ENCODE measurements around the gene GK2. TPM values are rescaled to one million over a fixed set of nuclear protein-coding genes. Genes with fewer than 3 reads are reported as not detected.

The GK2 gene
- total RNA-seq (2012; rRNA removed): not detected in 2 replicates

- no peaks in the 10 kb centered on the region for H3K27me3 ChIP-seq (ENCODE audit: control insufficient read depth, insufficient read depth, low read length)
- H3K4me1 ChIP-seq (ENCODE audit: control insufficient read depth, insufficient read depth, low read length): no peaks in the 10 kb centered on the region
- no peak within 1 kb of the TSS for H3K4me3 ChIP-seq (ENCODE audit: low read length)
- H3K36me3 ChIP-seq (ENCODE audit: insufficient read depth, low read length): no peaks in the 10 kb centered on the region
- H3K9me3 ChIP-seq (replicated peaks; ENCODE audit: low read length): no peaks in the 10 kb centered on the region
- H3K9ac ChIP-seq (ENCODE audit: low read depth, low read length): no peak within 1 kb of the TSS
- no peak within 1 kb of the TSS for H3K4me2 ChIP-seq (ENCODE audit: low read length)
These were observed at the start of gene GK2 for GRCh38 chr4:79408063-79408462. GK2 (minus strand) TSS chr4:79408228; CDS start chr4:79408200, 28 bp downstream.

GRCh38 chr4:79455216-79455615 is 47.2 kb upstream of the GK2 start:
- Histone ChIP-seq H3K9me3 (replicated peaks; ENCODE audit: low read length) (no peaks in the 10 kb centered on the region), H3K4me1 (ENCODE audit: control insufficient read depth, insufficient read depth, low read length) (no peaks in the 10 kb centered on the region), H3K27me3 (ENCODE audit: control insufficient read depth, insufficient read depth, low read length) (no peaks in the 10 kb centered on the region)

GRCh38 chr4:79454656-79455055 is 46.6 kb upstream of the GK2 start:
- H3K4me3 ChIP-seq (ENCODE audit: low read length): no peak overlapping the region

More at GRCh38 chr4:79455216-79455615, 47.2 kb upstream of the GK2 start:
- Histone ChIP-seq H3K4me3 (ENCODE audit: low read length) (no peak overlapping the region), H3K9ac (ENCODE audit: low read depth, low read length) (no peak overlapping the region), H3K4me2 (ENCODE audit: low read length) (no peak overlapping the region), H3K36me3 (ENCODE audit: insufficient read depth, low read length) (no peaks in the 10 kb centered on the region)

GRCh38 chr4:79450053-79450452 is 42.0 kb upstream of the GK2 start:
- Histone ChIP-seq H3K27me3 (ENCODE audit: control insufficient read depth, insufficient read depth, low read length) (no peaks in the 10 kb centered on the region), H3K9ac (ENCODE audit: low read depth, low read length) (no peak overlapping the region), H3K4me3 (ENCODE audit: low read length) (no peak overlapping the region), H3K4me2 (ENCODE audit: low read length) (no peak overlapping the region), H3K36me3 (ENCODE audit: insufficient read depth, low read length) (no peaks in the 10 kb centered on the region), H3K4me1 (ENCODE audit: control insufficient read depth, insufficient read depth, low read length) (no peaks in the 10 kb centered on the region), H3K9me3 (replicated peaks; ENCODE audit: low read length) (no peaks in the 10 kb centered on the region)

More at GRCh38 chr4:79454656-79455055, 46.6 kb upstream of the GK2 start:
- no peaks in the 10 kb centered on the region for H3K36me3 ChIP-seq (ENCODE audit: insufficient read depth, low read length)
- H3K27me3 ChIP-seq (ENCODE audit: control insufficient read depth, insufficient read depth, low read length): no peaks in the 10 kb centered on the region
- no peak overlapping the region for H3K4me2 ChIP-seq (ENCODE audit: low read length)
- no peaks in the 10 kb centered on the region for H3K9me3 ChIP-seq (replicated peaks; ENCODE audit: low read length)
- no peaks in the 10 kb centered on the region for H3K4me1 ChIP-seq (ENCODE audit: control insufficient read depth, insufficient read depth, low read length)
- no peak overlapping the region for H3K9ac ChIP-seq (ENCODE audit: low read depth, low read length)

GRCh38 chr4:79446145-79446544 is 38.1 kb upstream of the GK2 start:
- Histone ChIP-seq H3K27me3 (ENCODE audit: control insufficient read depth, insufficient read depth, low read length) (no peaks in the 10 kb centered on the region), H3K4me3 (ENCODE audit: low read length) (no peak overlapping the region), H3K4me1 (ENCODE audit: control insufficient read depth, insufficient read depth, low read length) (no peaks in the 10 kb centered on the region), H3K9ac (ENCODE audit: low read depth, low read length) (no peak overlapping the region), H3K9me3 (replicated peaks; ENCODE audit: low read length) (no peaks in the 10 kb centered on the region), H3K4me2 (ENCODE audit: low read length) (no peak overlapping the region), H3K36me3 (ENCODE audit: insufficient read depth, low read length) (no peaks in the 10 kb centered on the region)

GRCh38 chr4:79445371-79445781 is 37.3 kb upstream of the GK2 start:
- Histone ChIP-seq H3K27me3 (ENCODE audit: control insufficient read depth, insufficient read depth, low read length) (no peaks in the 10 kb centered on the region), H3K36me3 (ENCODE audit: insufficient read depth, low read length) (no peaks in the 10 kb centered on the region), H3K4me1 (ENCODE audit: control insufficient read depth, insufficient read depth, low read length) (no peaks in the 10 kb centered on the region), H3K9me3 (replicated peaks; ENCODE audit: low read length) (no peaks in the 10 kb centered on the region), H3K4me2 (ENCODE audit: low read length) (no peak overlapping the region), H3K9ac (ENCODE audit: low read depth, low read length) (no peak overlapping the region), H3K4me3 (ENCODE audit: low read length) (no peak overlapping the region)

GRCh38 chr4:79442422-79442821 is 34.4 kb upstream of the GK2 start:
- H3K4me1 ChIP-seq (ENCODE audit: control insufficient read depth, insufficient read depth, low read length): no peaks in the 10 kb centered on the region
- no peak overlapping the region for H3K9ac ChIP-seq (ENCODE audit: low read depth, low read length)
- H3K4me2 ChIP-seq (ENCODE audit: low read length): no peak overlapping the region
- H3K4me3 ChIP-seq (ENCODE audit: low read length): no peak overlapping the region
- no peaks in the 10 kb centered on the region for H3K27me3 ChIP-seq (ENCODE audit: control insufficient read depth, insufficient read depth, low read length)
- no peaks in the 10 kb centered on the region for H3K36me3 ChIP-seq (ENCODE audit: insufficient read depth, low read length)
- no peaks in the 10 kb centered on the region for H3K9me3 ChIP-seq (replicated peaks; ENCODE audit: low read length)

GRCh38 chr4:79439489-79439888 is 31.5 kb upstream of the GK2 start:
- Histone ChIP-seq H3K4me3 (ENCODE audit: low read length) (no peak overlapping the region), H3K27me3 (ENCODE audit: control insufficient read depth, insufficient read depth, low read length) (no peaks in the 10 kb centered on the region), H3K4me1 (ENCODE audit: control insufficient read depth, insufficient read depth, low read length) (no peaks in the 10 kb centered on the region), H3K36me3 (ENCODE audit: insufficient read depth, low read length) (no peaks in the 10 kb centered on the region), H3K9ac (ENCODE audit: low read depth, low read length) (no peak overlapping the region), H3K9me3 (replicated peaks; ENCODE audit: low read length) (no peaks in the 10 kb centered on the region), H3K4me2 (ENCODE audit: low read length) (no peak overlapping the region)

- no peaks in the 10 kb centered on the region for H3K4me1 ChIP-seq (ENCODE audit: control insufficient read depth, insufficient read depth, low read length)
- H3K4me2 ChIP-seq (ENCODE audit: low read length): no peak overlapping the region
- no peak overlapping the region for H3K4me3 ChIP-seq (ENCODE audit: low read length)
- H3K9ac ChIP-seq (ENCODE audit: low read depth, low read length): no peak overlapping the region
- H3K27me3 ChIP-seq (ENCODE audit: control insufficient read depth, insufficient read depth, low read length): no peaks in the 10 kb centered on the region
- no peaks in the 10 kb centered on the region for H3K9me3 ChIP-seq (replicated peaks; ENCODE audit: low read length)
- no peaks in the 10 kb centered on the region for H3K36me3 ChIP-seq (ENCODE audit: insufficient read depth, low read length)
These were observed 23.8 kb upstream of the GK2 start for GRCh38 chr4:79431839-79432238.

GRCh38 chr4:79429113-79429903 is 21.3 kb upstream of the GK2 start:
- H3K36me3 ChIP-seq (ENCODE audit: insufficient read depth, low read length): no peaks in the 10 kb centered on the region
- no peak overlapping the region for H3K4me3 ChIP-seq (ENCODE audit: low read length)

GRCh38 chr4:79426989-79427388 is 19.0 kb upstream of the GK2 start:
- no peaks in the 10 kb centered on the region for H3K27me3 ChIP-seq (ENCODE audit: control insufficient read depth, insufficient read depth, low read length)
- no peak overlapping the region for H3K4me3 ChIP-seq (ENCODE audit: low read length)
- H3K4me2 ChIP-seq (ENCODE audit: low read length): no peak overlapping the region
- H3K4me1 ChIP-seq (ENCODE audit: control insufficient read depth, insufficient read depth, low read length): no peaks in the 10 kb centered on the region
- H3K9me3 ChIP-seq (replicated peaks; ENCODE audit: low read length): no peaks in the 10 kb centered on the region
- no peaks in the 10 kb centered on the region for H3K36me3 ChIP-seq (ENCODE audit: insufficient read depth, low read length)
- H3K9ac ChIP-seq (ENCODE audit: low read depth, low read length): no peak overlapping the region

More at GRCh38 chr4:79429113-79429903, 21.3 kb upstream of the GK2 start:
- Histone ChIP-seq H3K9ac (ENCODE audit: low read depth, low read length) (no peak overlapping the region), H3K4me1 (ENCODE audit: control insufficient read depth, insufficient read depth, low read length) (no peaks in the 10 kb centered on the region), H3K4me2 (ENCODE audit: low read length) (no peak overlapping the region), H3K27me3 (ENCODE audit: control insufficient read depth, insufficient read depth, low read length) (no peaks in the 10 kb centered on the region), H3K9me3 (replicated peaks; ENCODE audit: low read length) (no peaks in the 10 kb centered on the region)

GRCh38 chr4:79425586-79425985 is 17.6 kb upstream of the GK2 start:
- Histone ChIP-seq H3K36me3 (ENCODE audit: insufficient read depth, low read length) (no peaks in the 10 kb centered on the region), H3K4me1 (ENCODE audit: control insufficient read depth, insufficient read depth, low read length) (no peaks in the 10 kb centered on the region), H3K9me3 (replicated peaks; ENCODE audit: low read length) (no peaks in the 10 kb centered on the region), H3K27me3 (ENCODE audit: control insufficient read depth, insufficient read depth, low read length) (no peaks in the 10 kb centered on the region), H3K4me3 (ENCODE audit: low read length) (no peak overlapping the region), H3K9ac (ENCODE audit: low read depth, low read length) (no peak overlapping the region), H3K4me2 (ENCODE audit: low read length) (no peak overlapping the region)
